Measurements from ENCODE around the gene KLF15. TPM values are rescaled to one million over a fixed set of nuclear protein-coding genes. Genes with fewer than 3 reads are reported as not detected.

Gene KLF15
- total RNA-seq, 1 experiment from 2014 or later = 3.3 TPM

- Histone ChIP-seq H3K9me3 (ENCODE audit: control insufficient read depth in 1 of 2, insufficient read depth in 1 of 2, low read depth in 1 of 2, low read length in 2 of 2) (no peaks in the 10 kb centered on the region), H3K36me3 (ENCODE audit: control insufficient read depth in 1 of 2, insufficient read depth in 2 of 2, low read length in 2 of 2) (no peaks in the 10 kb centered on the region), H3K9me2 (ENCODE audit: insufficient read depth) (no peaks in the 10 kb centered on the region), H3K79me2 (ENCODE audit: insufficient read depth, low read length) (no peaks in the 10 kb centered on the region), H3K27ac (ENCODE audit: low read depth, low read length) (no peak overlapping the region), H3K27me3 (ENCODE audit: insufficient read depth, low read length) (no peaks in the 10 kb centered on the region), H3K4me3 (replicated peaks in 1 of 2; ENCODE audit: low read depth in 1 of 2, low read length in 2 of 2) (no peak overlapping the region), H4K20me1 (ENCODE audit: insufficient read depth) (no peaks in the 10 kb centered on the region), H3K4me1 (ENCODE audit: control insufficient read depth in 1 of 2, insufficient read depth in 2 of 2, low read length in 2 of 2) (no peaks in the 10 kb centered on the region), H2AFZ (ENCODE audit: low read depth, low read length, poor library complexity, severe bottlenecking) (no peak overlapping the region), H3K9ac (ENCODE audit: low read length) (no peak overlapping the region), H3K4me2 (ENCODE audit: low read length) (no peak overlapping the region)
- ChIA-PET POLR2A (interaction anchor here (0.6 kb wide), 1 partner anchor 8 kb away, joined by 3 read pairs; no protein-coding TSS in a partner anchor), CTCF (no interaction called here), RAD21 (ENCODE audit: low non-redundant PET in 1 of 2, low total read pairs in 2 of 2, uncharacterized antibody in 2 of 2, unreplicated experiment in 2 of 2) (no interaction called here)
- DNase-seq (ENCODE audit: low read depth, low spot score) = no peak
- no peak for ATAC-seq
- TF ChIP-seq SRF (IDR thresholded peaks at IDR 0.05; ENCODE audit: low read depth) (no peak), SIN3A (IDR thresholded peaks at IDR 0.05; ENCODE audit: low read depth) (no peak), ZBTB33 (IDR thresholded peaks at IDR 0.05; ENCODE audit: extremely low read depth, insufficient replicate concordance, low read length) (no peak), CEBPB (IDR thresholded peaks at IDR 0.05; ENCODE audit: low read depth) (no peak), SP1 (IDR thresholded peaks at IDR 0.05; ENCODE audit: low read depth) (no peak), JUND (IDR thresholded peaks at IDR 0.05) (no peak), EZH2 (IDR thresholded peaks at IDR 0.05) (no peak), ZFX (IDR thresholded peaks at IDR 0.05) (no peak), EGR1 (IDR thresholded peaks at IDR 0.05; ENCODE audit: low read depth) (no peak), POLR2AphosphoS5 (IDR thresholded peaks at IDR 0.05; ENCODE audit: low read depth, low read length) (no peak), RAD21 (IDR thresholded peaks at IDR 0.05; ENCODE audit: low read depth) (no peak), FOSL1 (IDR thresholded peaks at IDR 0.05; ENCODE audit: low read depth) (no peak), CBX3 (IDR thresholded peaks at IDR 0.05; ENCODE audit: low read depth) (no peak), CTCF (IDR thresholded peaks at IDR 0.05 in 2 of 3, conservative IDR thresholded peaks at IDR 0.05 in 1 of 3; ENCODE audit: borderline replicate concordance in 1 of 3, insufficient read depth in 1 of 3, low read depth in 2 of 3, low read length in 2 of 3) (no peak), REST (IDR thresholded peaks at IDR 0.05; ENCODE audit: low read depth) (no peak), POLR2A (IDR thresholded peaks at IDR 0.05; ENCODE audit: borderline replicate concordance, extremely low read depth, insufficient read depth, insufficient read length) (no peak), TCF7L2 (IDR thresholded peaks at IDR 0.05; ENCODE audit: borderline replicate concordance, extremely low read depth, insufficient read depth, insufficient read length) (no peak)
- BruUV-seq (replicated peaks) = no TSS peak
- intact Hi-C loops (cut with micrococcal nuclease) = no loop called here
These were observed 61.7 kb downstream of the KLF15 start for GRCh38 chr3:126295407-126295939.

All from HCT116 (cell line).